HG02610 (cell line): Measurements from ENCODE around the gene AKNA.

ENCODE experiments used
- ATAC-seq: cut with Tn5 transposase; IDR thresholded peaks from one replicate; pipeline ENCODE4 v1.9.1; 2021; ENCODE audit warnings: mild to moderate bottlenecking, moderate library complexity; ENCODE audit not compliant: unreplicated experiment

AKNA gene, protein sequence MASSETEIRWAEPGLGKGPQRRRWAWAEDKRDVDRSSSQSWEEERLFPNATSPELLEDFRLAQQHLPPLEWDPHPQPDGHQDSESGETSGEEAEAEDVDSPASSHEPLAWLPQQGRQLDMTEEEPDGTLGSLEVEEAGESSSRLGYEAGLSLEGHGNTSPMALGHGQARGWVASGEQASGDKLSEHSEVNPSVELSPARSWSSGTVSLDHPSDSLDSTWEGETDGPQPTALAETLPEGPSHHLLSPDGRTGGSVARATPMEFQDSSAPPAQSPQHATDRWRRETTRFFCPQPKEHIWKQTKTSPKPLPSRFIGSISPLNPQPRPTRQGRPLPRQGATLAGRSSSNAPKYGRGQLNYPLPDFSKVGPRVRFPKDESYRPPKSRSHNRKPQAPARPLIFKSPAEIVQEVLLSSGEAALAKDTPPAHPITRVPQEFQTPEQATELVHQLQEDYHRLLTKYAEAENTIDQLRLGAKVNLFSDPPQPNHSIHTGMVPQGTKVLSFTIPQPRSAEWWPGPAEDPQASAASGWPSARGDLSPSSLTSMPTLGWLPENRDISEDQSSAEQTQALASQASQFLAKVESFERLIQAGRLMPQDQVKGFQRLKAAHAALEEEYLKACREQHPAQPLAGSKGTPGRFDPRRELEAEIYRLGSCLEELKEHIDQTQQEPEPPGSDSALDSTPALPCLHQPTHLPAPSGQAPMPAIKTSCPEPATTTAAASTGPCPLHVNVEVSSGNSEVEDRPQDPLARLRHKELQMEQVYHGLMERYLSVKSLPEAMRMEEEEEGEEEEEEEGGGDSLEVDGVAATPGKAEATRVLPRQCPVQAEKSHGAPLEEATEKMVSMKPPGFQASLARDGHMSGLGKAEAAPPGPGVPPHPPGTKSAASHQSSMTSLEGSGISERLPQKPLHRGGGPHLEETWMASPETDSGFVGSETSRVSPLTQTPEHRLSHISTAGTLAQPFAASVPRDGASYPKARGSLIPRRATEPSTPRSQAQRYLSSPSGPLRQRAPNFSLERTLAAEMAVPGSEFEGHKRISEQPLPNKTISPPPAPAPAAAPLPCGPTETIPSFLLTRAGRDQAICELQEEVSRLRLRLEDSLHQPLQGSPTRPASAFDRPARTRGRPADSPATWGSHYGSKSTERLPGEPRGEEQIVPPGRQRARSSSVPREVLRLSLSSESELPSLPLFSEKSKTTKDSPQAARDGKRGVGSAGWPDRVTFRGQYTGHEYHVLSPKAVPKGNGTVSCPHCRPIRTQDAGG (N-terminal part only)

DNA sequence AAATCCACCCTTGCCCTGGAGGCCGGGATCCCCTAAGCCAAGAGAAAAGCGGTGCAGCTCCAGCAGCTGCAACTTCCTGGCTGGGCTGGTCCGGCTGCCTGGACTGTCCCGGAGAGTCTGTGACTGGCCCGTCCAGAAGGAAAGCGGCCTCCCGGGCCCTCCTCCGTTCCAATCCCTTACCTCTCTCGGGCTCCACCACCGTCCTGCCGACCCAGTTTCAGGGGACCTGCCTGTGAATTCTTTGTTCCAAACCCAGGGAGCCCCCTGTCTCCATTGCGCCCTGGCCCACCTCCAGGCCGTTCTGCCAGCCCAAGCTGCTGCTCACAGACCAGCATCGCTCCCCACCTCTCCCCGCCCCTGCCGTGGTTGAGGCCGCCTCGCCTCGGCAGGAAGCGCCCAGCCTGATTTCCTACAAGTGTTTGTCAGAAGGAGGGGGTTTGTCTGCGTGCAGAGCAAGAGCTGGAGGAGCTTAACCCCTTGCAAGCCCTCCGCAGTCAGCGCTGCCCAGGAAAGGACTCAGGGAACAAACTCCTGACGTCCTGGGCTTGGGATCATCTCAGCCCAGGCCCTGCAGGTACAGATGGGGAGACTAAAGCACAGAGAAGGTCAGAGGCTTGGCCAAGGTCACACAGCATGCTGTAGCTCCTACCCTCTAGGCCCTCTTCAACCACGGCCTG is at the start of gene AKNA:
TSS of gene AKNA (minus strand) at position 303 of the 677 bp plus-strand sequence. CDS start 6,649 bp downstream, outside the sequence.
- ATAC-seq: peak; percentile 17

DNA sequence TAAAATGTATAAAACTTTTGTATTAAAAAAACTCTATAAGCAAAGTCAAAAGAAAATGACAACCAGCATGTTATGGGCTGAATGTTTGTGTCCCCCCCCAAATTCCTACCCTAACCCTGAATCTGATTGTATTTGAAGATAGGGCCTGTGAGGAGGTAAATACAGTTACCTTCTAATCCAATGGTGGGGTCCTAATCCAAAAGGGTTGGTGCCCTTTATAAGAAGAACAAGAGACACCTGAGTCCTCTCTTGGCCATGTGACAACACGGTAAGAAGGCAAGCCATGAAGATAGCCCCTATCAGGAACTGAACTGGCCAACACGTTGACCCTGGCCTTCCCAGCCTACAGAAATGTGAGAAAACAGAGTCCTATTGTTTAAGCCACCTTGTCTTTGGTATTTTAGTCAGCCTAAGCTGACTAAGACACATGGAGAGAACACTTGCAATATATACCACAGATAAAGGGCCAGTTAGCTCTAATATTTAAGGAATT is 49.7 kb upstream of the AKNA start:
- no peak for ATAC-seq

DNA sequence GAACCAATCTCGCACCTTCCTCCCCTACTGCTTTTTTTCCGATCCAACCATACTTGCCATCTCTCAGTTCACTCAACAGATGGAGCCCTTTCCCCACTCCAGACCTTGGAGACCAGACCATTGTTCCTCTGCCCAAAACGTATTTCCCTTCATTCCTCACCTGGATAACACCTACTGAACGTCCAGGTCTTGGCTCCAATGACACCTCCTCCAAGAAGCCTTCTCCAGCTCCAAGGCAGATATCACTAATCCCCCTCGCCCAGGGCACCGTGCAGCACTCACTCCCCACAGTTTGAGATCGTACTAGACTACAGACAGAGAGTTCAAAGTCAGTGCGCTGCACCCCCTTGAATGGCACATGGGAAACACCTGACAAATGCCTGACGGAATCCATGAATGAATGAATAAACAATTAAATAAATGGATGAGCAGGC is 47.1 kb upstream of the AKNA start:
- ATAC-seq: no peak

DNA sequence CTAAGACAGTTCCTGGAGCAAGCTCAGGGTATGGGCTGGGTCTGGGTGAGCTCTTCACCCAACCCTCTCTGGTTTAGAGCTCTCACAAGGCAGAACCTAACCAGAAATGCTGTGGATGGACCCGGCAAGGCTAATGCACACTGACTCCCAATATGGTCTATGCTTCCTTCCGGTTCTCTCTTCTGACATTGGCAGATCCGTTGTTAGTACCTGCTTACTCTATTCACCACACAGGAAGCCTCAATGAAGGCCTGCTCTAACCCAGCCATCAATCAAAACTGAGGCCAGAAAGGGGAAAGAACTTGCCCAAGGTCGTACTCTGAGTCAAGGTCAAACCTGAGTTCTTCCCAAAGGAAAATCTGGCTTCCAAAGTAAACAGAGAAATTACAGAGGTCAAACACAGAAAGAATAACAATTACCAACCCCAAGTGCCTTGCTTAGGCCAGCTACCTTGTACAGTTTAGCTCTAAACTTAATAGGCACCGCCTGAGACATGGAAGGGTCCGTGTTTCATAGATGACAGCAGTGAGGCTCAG is 46.0 kb upstream of the AKNA start:
- no peak for ATAC-seq

DNA sequence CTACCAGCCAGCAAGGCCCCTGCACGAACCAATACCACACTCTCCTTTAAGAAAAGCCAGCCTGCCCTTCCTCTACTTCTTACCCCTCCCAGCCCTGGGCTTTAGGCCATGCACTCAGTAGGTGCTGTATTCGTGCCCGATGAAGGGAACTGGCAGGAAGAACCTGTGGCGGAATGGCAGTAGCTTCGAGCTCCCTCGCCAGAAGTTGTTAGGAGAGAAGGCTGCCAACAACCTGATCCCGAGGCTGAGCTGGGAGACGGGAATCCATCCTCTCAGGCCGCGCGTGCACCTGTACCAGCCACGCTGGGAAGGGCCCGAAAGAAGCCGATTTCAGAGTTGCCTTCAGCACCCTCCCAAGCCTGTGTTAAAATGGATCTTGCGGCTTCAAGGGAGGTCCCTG is 45.3 kb upstream of the AKNA start:
- no peak for ATAC-seq

DNA sequence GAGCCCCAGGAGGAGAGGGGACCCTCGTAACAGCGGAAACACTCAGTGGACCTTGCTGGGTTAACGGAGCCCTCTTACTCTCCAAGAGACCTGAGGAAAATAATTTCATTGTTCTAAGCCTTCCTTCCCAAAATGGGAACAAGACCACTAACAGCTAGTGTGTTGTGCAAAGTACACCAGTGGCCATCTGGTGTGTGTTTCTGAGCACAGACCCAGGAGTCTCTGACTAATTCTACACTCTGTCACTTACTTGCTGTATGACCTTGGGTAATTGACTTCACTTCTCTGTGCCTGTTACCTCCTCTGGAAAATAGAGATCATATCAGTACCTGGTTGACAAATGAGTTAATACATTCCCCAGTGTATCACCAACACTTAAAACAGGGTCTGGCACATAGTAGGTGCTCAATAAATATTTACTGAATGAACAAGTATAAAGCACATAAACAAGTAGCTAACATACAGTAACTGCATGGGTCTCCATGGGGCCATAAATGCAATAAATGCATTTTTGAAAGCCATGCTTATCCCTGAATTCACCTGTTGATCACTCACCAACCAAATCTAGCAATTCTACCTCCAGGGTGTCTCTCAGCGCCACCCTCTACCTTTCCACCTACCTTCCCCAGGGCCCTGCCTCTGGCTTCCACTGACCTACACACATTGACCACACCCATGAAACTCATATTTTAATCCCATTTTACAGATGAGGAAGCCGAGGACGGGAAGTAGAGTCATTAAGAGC is 44.7 kb upstream of the AKNA start:
- no peak for ATAC-seq

DNA sequence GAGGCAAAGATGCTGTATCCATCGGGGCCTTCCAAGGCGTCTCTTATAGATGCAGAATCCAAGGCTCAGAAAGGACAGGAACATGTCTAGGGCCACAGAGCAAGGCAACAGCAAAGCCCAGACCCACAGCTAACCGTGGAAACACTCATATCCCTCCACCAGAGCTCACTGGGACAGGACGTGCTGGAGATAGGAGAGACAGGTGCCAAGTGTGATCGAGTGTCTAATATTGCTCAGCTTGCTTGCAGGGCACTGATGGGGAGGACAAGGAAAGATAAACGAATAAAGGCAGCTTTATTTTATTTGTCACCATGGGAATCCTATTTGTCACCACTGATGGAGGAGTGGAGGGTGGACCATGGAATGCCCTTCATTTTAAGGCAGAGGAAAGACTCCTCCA is 44.0 kb upstream of the AKNA start:
- ATAC-seq: no peak

DNA sequence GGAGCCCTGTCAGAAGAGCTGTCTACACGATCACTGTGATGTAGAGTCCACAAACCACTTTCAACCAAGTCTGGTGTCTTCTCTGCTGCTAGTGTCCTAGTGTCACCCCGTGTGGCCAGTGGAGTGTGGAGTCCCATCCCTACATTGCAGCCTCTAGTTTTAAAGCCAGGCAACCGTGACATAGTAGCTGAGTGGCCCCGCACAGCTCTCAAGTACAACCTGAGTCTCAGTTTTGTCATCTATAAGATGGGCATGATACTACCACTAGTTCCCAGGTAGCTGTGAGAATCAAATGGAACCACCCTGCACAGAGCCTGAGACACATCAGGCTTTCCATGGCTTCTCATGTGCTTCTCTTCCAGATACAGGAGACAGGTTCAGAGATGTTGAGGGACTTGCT is 43.2 kb upstream of the AKNA start:
- ATAC-seq: no peak

DNA sequence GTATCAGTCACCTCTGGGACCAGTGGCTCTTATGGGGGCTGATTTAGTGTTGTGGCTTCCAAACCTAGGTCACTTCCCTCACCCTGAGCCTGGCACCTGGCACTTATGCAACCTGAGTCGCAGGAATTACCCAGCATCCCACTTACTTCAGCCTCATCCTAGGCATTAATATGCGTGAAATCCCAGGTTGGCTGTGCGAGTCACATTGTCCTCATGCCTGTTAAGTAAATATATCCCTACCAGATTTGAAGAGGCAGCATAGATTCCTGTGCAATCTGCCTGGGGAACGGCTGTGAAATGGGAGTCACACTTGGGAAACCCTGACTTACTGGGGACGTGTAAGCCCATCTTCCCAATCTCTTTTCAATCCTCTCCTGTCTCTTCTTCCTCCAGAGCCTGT is 42.7 kb upstream of the AKNA start:
- no peak for ATAC-seq

DNA sequence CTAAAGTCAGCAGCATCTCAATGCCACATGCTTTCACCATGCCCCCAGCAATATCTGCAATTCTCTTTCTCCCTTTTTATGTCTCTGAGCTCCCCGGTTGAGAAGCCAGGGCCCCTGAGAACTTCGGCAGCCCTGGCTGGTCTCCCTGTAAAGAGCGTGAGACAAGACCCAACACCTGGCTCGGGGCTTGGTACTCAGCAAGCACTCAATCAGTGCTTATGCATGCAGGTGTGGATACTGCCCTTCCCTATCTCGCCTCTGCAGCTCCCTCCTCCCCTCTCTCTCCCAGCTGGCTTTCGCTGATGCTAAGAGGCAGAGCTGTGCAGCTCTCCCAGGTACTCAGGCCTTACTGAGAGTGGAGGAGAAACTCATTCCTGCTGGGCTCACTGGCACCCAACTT is 41.7 kb upstream of the AKNA start:
- no peak for ATAC-seq

DNA sequence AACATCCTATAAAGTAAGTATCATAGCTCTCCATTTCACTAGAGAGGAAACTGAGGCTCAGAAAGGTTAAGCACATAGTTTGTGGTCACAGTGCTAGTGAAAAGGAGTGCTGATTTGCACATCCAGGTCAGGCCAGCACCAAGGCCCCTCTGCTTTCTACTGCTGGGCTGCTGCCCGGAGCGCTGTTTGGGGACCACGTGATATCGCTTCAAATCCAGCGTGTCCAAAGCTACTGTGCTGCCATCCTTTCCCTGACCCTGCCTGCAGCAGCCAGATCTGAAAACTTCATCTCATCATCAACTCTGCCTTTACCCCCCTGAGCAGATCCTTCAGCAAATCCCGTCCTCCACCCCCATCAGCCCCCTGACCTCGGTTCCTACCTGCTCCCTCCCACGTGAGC is 40.7 kb upstream of the AKNA start:
- no peak for ATAC-seq

DNA sequence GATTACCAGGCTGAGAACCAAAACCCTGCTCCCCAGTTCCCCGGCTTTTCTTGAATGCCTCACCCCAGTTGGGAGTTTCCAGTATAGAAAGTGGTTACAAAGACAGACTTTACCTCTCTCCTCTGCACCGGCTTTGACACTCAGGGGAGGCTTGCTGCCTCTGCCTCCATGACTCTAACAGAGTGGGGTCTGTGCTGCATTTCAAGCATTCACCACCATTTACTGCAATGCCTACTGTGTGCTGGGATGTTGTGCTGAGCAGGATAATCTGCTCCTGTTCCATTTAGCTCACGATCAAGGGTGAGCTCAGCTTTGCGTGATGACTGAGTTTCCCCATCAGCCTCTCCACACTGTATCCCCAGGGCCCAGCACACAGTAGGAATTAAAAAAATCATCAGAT is 39.9 kb upstream of the AKNA start:
- no peak for ATAC-seq

DNA sequence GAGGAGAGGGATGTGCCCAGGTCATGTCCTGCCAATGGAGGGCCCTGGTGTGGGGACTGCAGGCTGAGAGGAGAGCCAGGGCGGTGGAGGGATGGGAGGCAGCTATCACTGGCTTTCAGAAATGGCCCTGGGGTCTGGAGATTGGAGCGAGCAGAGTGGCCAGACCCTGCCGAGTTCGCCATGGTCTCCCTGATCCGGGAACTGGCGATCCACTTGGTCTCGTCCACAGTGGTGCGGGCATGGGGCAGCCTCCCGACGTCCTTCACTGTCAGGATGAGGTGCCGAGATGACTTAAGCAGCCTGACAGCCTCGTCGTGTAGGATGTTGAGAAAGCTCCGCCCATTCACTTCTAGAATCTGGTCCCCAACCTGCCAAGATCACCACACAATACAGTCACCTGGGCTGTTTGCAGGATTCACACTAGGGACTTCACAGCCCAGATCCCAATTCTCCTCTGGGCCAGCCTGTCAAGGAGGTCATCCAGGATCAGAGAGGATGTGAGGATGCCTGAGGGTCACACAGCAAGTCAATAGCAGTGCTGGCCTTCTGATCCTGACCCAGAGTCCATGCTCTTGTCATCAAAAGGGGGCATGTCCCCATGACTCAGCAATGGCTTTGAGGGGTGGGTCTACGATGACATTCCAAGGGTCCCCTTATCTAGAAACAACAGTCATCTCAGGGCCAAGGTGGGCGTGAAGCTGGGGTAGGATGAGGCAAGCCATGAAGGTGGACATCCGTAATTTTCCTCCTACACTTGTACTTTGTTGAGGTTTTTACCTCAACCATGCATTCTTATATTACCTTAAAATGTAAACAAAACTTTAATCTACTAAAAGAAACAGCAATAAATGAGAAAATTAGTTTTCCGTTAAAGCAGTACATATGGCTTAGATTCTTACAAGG is 38.5 kb upstream of the AKNA start:
- ATAC-seq: no peak

DNA sequence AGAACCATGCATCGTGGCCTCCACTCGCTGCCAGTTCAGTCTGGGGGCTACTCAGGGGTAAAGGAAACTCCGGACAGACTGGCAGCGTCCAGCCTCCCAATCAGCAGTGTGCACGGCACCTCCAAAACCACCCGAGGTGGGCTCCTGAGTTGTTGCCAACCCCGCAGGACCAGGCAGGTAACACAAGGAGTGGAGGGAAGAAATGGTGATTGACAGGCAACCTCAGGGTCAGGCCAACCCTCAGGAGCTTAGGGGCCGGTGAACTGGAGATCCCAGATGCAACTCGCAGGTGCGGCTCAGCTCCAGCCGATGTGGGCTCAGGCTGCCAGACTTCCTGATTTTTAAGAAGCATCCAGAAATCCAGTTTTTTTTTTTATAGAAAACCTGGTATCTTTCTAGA is 37.3 kb upstream of the AKNA start:
- no peak for ATAC-seq

DNA sequence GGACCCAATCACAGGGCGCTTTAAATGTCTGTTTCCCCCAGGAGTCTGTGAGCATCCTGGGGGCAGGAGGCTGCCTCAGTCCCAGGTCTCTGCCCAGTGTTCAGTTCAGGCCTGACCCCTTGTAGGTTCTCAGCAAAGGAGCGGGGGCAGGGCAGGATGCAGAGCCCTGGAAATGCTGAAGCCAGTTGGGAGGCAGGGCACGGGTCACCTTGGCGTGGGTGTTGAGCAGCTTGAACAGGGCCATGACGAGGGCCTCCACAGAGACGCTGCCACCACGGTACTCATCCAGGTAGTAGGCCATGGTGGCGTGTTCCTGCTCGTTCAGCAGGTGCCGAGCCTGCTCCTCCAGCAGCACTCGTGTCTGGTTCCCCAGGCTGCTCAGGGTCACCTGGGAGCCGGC is 36.3 kb upstream of the AKNA start:
- no peak for ATAC-seq

DNA sequence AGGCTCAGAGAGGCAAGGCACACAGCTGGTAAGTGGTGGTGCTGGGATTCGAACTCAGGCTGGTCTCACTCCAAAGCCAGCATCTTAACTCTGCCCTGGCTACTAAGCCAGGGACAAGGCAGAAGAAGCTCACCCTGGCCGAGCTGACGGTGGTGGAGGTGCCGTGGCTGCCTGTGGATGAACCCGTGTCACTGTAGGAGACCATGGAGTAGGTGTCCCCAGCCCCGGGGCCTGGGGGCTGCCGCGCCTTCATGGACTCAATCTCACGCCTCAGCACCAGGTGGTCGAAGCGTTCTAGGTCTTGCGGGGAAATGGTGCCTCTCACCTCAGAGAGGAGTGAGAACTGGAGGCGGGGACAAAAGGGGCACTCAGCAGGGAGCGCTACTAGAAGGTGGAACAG is 35.4 kb upstream of the AKNA start:
- no peak for ATAC-seq

DNA sequence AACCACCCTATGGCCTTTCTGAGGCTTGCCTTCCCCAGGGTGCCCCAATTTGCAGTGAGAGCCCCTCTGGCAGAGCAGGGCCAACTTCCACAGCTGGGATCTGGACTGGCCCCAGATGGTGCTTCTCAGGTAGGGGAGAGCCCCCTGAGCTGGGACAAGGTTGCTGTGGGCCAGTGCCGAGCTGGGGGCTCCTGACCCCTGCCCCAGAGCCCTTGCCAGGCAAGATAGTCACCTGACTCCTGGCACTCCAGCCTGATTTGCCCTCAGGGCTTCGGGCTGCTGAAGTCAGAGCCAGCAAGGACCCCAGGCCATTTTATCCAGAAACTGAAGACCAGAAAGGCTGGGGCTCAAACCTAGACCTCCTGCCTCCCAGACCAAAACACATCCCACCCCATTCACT is 33.4 kb upstream of the AKNA start:
- no peak for ATAC-seq

DNA sequence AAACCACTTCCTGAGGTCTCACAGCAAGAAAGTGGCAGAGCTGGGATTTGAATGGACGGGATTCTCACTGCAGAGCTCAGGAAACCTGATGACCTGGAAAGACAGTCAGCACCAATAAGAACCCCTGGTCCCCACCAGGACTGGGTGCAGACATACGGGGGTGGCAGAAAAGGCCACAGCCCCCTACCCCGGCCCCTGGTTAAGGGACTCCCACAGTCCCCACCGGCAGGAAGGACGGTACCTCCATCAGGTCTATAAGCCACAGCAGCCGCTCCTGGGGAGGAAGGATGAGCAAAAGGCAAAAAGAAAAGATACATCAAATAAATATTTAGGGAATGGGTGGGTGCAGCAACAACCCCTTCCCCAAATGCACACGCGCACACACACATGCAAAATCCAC is 32.0 kb upstream of the AKNA start:
- no peak for ATAC-seq

DNA sequence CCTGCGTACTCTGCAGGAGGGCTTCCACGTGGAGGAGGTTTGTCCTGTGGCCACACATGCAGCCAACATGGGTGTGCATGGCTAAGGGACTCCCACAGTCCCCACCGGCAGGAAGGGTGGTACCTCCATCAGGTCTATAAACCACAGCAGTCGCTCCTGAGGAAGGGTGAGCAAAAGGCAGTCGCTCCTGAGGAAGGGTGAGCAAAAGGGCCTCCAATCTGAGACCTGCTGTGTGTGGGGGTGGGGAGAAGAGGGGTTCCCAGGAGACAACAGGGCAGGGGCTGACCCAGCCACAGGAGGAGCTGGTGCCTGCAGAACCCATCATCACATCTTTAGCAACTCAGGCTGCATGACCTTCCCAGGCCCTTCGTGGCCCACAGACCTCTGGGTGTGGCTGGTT is 30.3 kb upstream of the AKNA start:
- ATAC-seq: no peak
